Breast epithelium (tissue), 3 donors: Measurements from ENCODE around the gene TSR1.

Experiments used
- POLR2A ChIP-seq: fragments of 450-650 bp; IDR thresholded peaks from one replicate; pipeline ENCODE4 v1.6.1; 2016; ENCODE audit warnings: antibody characterized with exemption, mild to moderate bottlenecking, moderate library complexity
- TF ChIP-seq, protein P1 (sequence below), 3 donors: fragments of 450-650 bp; IDR thresholded peaks; one replicate each; pipeline ENCODE4 v1.5.1; 2016 to 2017; ENCODE audit warnings: antibody characterized with exemption in 3 of 3, mild to moderate bottlenecking in 3 of 3, moderate library complexity in 3 of 3

DNA sequence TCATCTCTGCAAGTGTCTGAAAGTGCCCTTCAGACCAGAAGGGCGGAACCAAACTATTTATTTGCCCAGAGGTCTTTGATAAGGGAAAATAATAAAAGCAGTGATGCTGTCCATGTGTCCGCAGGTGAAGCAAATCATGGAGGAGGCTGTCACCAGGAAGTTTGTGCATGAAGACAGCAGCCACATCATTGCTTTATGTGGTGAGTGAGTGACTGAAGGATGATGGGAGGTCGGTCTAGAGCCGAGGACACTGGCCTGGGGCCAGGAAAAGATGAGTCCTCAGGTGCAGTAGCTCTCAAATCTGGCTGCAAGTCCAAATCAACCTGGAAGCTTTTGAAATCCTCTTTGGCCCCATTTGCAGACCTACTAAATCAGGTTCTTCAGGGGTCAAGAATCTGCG, 7.2 kb upstream of the TSR1 start:
- TF ChIP-seq, protein P1, sequence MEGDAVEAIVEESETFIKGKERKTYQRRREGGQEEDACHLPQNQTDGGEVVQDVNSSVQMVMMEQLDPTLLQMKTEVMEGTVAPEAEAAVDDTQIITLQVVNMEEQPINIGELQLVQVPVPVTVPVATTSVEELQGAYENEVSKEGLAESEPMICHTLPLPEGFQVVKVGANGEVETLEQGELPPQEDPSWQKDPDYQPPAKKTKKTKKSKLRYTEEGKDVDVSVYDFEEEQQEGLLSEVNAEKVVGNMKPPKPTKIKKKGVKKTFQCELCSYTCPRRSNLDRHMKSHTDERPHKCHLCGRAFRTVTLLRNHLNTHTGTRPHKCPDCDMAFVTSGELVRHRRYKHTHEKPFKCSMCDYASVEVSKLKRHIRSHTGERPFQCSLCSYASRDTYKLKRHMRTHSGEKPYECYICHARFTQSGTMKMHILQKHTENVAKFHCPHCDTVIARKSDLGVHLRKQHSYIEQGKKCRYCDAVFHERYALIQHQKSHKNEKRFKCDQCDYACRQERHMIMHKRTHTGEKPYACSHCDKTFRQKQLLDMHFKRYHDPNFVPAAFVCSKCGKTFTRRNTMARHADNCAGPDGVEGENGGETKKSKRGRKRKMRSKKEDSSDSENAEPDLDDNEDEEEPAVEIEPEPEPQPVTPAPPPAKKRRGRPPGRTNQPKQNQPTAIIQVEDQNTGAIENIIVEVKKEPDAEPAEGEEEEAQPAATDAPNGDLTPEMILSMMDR (IDR thresholded peaks at IDR 0.05): no peak
- TF ChIP-seq POLR2A: no peak
